Ascending aorta (tissue), 2 donors: Measurements from ENCODE around the gene TAS1R2. TPM values are rescaled to one million over a fixed set of nuclear protein-coding genes. Genes with fewer than 3 reads are reported as not detected.
"Not testable (repeated sequence)": the region's sequence is repeated elsewhere in the genome, so short reads cannot be mapped to it uniquely, and the experiment has no call there.

Source experiments
- DNase-seq, 2 donors: peaks; one replicate each; pipeline ENCODE4 v3.0.0-alpha.2; 2019; ENCODE audit warnings: low spot score in 2 of 2
- H3K27ac ChIP-seq, 2 donors: fragments of 200-600 bp; sonication (generic); one replicate each; pipeline ENCODE4 v1.5.1; 2016 to 2017; ENCODE audit warnings: mild to moderate bottlenecking in 1 of 2
- H3K27me3 ChIP-seq: fragments of 200-600 bp; sonication (generic); one replicate; pipeline ENCODE4 v1.5.1; 2017
- H3K36me3 ChIP-seq, 2 donors: fragments of 200-600 bp; sonication (generic); one replicate each; pipeline ENCODE4 v1.5.1; 2016
- H3K4me1 ChIP-seq, 2 donors: fragments of 200-600 bp; sonication (generic); one replicate each; pipeline ENCODE4 v1.5.1; 2016 to 2017; ENCODE audit warnings: mild to moderate bottlenecking in 1 of 2
- H3K4me3 ChIP-seq, 2 donors: fragments of 200-600 bp; sonication (generic); one replicate each; pipeline ENCODE4 v1.5.1; 2016 to 2017; ENCODE audit warnings: mild to moderate bottlenecking in 1 of 2
- H3K9me3 ChIP-seq, 2 donors: fragments of 200-600 bp; sonication (generic); one replicate each; pipeline ENCODE4 v1.5.1; 2016
- CTCF ChIP-seq, 3 experiments: fragments of 200-600 bp in 2 of 3; fragments of 450-650 bp in 1 of 3; sonication (generic) in 2 of 3; IDR thresholded peaks; one replicate each; pipeline ENCODE4 v1.5.1; 2016 to 2019; ENCODE audit warnings: antibody characterized with exemption in 3 of 3, mild to moderate bottlenecking in 1 of 3, moderate library complexity in 1 of 3
- intact Hi-C: fragments of 100-400 bp; cut with DNase I; formaldehyde crosslinking; loops from one replicate; pipeline ENCODE4 v1.15.1; 2023
- total RNA-seq: library from RNA; depleted of rRNA; stranded (reverse); fragments of >200 nt; gene quantifications from one replicate; pipeline ENCODE4 v1.1.0, GENCODE V29; 2016

TAS1R2 gene
- total RNA-seq, 1 donor from 2014 or later, result not detected

- DNase-seq, result no peak
- H3K9me3 ChIP-seq, result no peaks in the 10 kb centered on the region
- H3K4me3 ChIP-seq, result no peak overlapping the region
- H3K4me1 ChIP-seq, result no peaks in the 10 kb centered on the region
- peaks cover 6 to 10% of the 10 kb centered on the region in 2 donors for H3K36me3 ChIP-seq
- no peak overlapping the region for H3K27ac ChIP-seq
- intact Hi-C loops, result no loop called here
- no peak for TF ChIP-seq CTCF (IDR thresholded peaks at IDR 0.05)
- H3K27me3 ChIP-seq, result no peaks in the 10 kb centered on the region
Measured at GRCh38 chr1:18872071-18872611, 12.7 kb upstream of the TAS1R2 start.

GRCh38 chr1:18871401-18872070, 12.1 kb upstream of the TAS1R2 start:
- no peak for DNase-seq
- Histone ChIP-seq H3K27me3 (no peaks in the 10 kb centered on the region), H3K4me1 (no peaks in the 10 kb centered on the region), H3K9me3 (no peaks in the 10 kb centered on the region), H3K36me3 (peaks cover 6 to 10% of the 10 kb centered on the region in 2 donors), H3K4me3 (no peak overlapping the region), H3K27ac (no peak overlapping the region)
- no peak for TF ChIP-seq CTCF (IDR thresholded peaks at IDR 0.05)
- intact Hi-C loops, result no loop called here

GRCh38 chr1:18870957-18871356, 11.5 kb upstream of the TAS1R2 start:
- H3K36me3 ChIP-seq, result peaks cover 6 to 10% of the 10 kb centered on the region in 2 donors
- no peaks in the 10 kb centered on the region for H3K9me3 ChIP-seq
- no peak overlapping the region for H3K27ac ChIP-seq
- no peaks in the 10 kb centered on the region for H3K27me3 ChIP-seq
- DNase-seq, result no peak
- H3K4me1 ChIP-seq, result no peaks in the 10 kb centered on the region
- no peak for TF ChIP-seq CTCF (IDR thresholded peaks at IDR 0.05)
- no peak overlapping the region for H3K4me3 ChIP-seq
- intact Hi-C loops, result no loop called here

- intact Hi-C loops, H3K27me3 ChIP-seq: not testable (repeated sequence)
Measured at GRCh38 chr1:18870595-18870865, 11.1 kb upstream of the TAS1R2 start.

GRCh38 chr1:18869847-18870594, 10.6 kb upstream of the TAS1R2 start:
- H3K9me3 ChIP-seq, result no peaks in the 10 kb centered on the region
- TF ChIP-seq CTCF (IDR thresholded peaks at IDR 0.05), result no peak
- intact Hi-C loops, result no loop called here
- no peaks in the 10 kb centered on the region for H3K27me3 ChIP-seq
- no peak overlapping the region for H3K4me3 ChIP-seq
- no peak overlapping the region for H3K27ac ChIP-seq
- DNase-seq, result no peak
- no peaks in the 10 kb centered on the region for H3K4me1 ChIP-seq
- peaks cover 6 to 10% of the 10 kb centered on the region in 2 donors for H3K36me3 ChIP-seq

More at GRCh38 chr1:18870595-18870865, 11.1 kb upstream of the TAS1R2 start:
- H3K36me3 ChIP-seq, result peaks cover 6 to 10% of the 10 kb centered on the region in 2 donors
- not testable (repeated sequence) for H3K9me3 ChIP-seq, DNase-seq, H3K4me1 ChIP-seq, H3K27ac ChIP-seq, H3K4me3 ChIP-seq

GRCh38 chr1:18868801-18869424, 9.5 kb upstream of the TAS1R2 start:
- no peak for TF ChIP-seq CTCF (IDR thresholded peaks at IDR 0.05)
- intact Hi-C loops, result no loop called here
- H3K27ac ChIP-seq, result no peak overlapping the region
- no peak for DNase-seq
- no peak overlapping the region for H3K4me3 ChIP-seq
- no peaks in the 10 kb centered on the region for H3K4me1 ChIP-seq
- peaks cover 6 to 10% of the 10 kb centered on the region in 2 donors for H3K36me3 ChIP-seq
- H3K9me3 ChIP-seq, result no peaks in the 10 kb centered on the region
- H3K27me3 ChIP-seq, result no peaks in the 10 kb centered on the region
